GM12878 (cell line): Measurements from ENCODE around the gene HMG20B. TPM values are rescaled to one million over a fixed set of nuclear protein-coding genes. Genes with fewer than 3 reads are reported as not detected.

Experiments used
- ATAC-seq: fragments of 200-7000 bp; cut with Tn5 transposase; 3 replicates; pipeline ENCODE4 v1.9.1; 2020; ENCODE audit warnings: mild to moderate bottlenecking, moderate library complexity
- BruUV-seq: library from RNA; stranded (reverse); fragments of 400-500 nt; replicated peaks from 2 replicates; lab custom pipeline; 2021; lab: Mats Ljungman, UMichigan
- CTCF ChIA-PET: fragments of 300-600 bp; sonication (Branson Sonifier 250); formaldehyde crosslinking; extraction: SDS; loops from one replicate; lab custom pipeline; 2021; ENCODE audit warnings: inconsistent platforms; lab: Yijun Ruan, JAX
- POLR2A ChIA-PET: fragments of 350-600 bp; formaldehyde crosslinking; extraction: SDS; loops from one replicate; lab custom pipeline; 2021; ENCODE audit warnings: inconsistent platforms; lab: Charles Lee
- RAD21 ChIA-PET: fragments of 300-600 bp; sonication (Branson Sonifier 250); formaldehyde crosslinking; loops from one replicate; lab custom pipeline; 2023; ENCODE audit warnings: antibody characterized with exemption; ENCODE audit not compliant: unreplicated experiment; lab: Charles Lee
- SMC1A ChIA-PET: fragments of 300-600 bp; sonication (Branson Sonifier 250); formaldehyde crosslinking; loops from one replicate; lab custom pipeline; 2023; ENCODE audit not compliant: unreplicated experiment, uncharacterized antibody; lab: Charles Lee
- DNase-seq: peaks from one replicate; pipeline ENCODE4 v3.0.0-alpha.2; 2011; ENCODE audit warnings: low read depth, low spot score
- FAIRE-seq: peaks from 3 replicates; lab custom pipeline; 2011; peaks lifted over from hg19 to GRCh38; lab: Jason Lieb, UNC
- H2AFZ ChIP-seq: 2 replicates; pipeline ENCODE4 v1.6.0; 2011; ENCODE audit warnings: low read depth, low read length, control low read depth; ENCODE audit not compliant: control insufficient read depth
- H3K27ac ChIP-seq: 2 replicates; pipeline ENCODE4 v1.5.1; 2011; ENCODE audit warnings: control low read depth; ENCODE audit not compliant: control insufficient read depth, insufficient read depth
- H3K27me3 ChIP-seq, 2 experiments: replicated peaks in 1 of 2; 2 replicates each; pipeline versions ENCODE4 v1.6.0 to v1.6.1; 2011; ENCODE audit warnings: low read length in 1 of 2; ENCODE audit not compliant: control insufficient read depth in 2 of 2, insufficient read depth in 2 of 2
- H3K36me3 ChIP-seq, 2 experiments: 2 replicates each; pipeline ENCODE4 v1.5.1; 2011; ENCODE audit warnings: low read length in 1 of 2; ENCODE audit not compliant: control insufficient read depth in 2 of 2, insufficient read depth in 2 of 2
- H3K4me1 ChIP-seq: 2 replicates; pipeline ENCODE4 v1.6.1; 2011; ENCODE audit warnings: mild to moderate bottlenecking, low read length, moderate library complexity, mixed read lengths; ENCODE audit not compliant: control insufficient read depth, insufficient read depth
- H3K4me2 ChIP-seq: 2 replicates; pipeline ENCODE4 v1.6.0; 2011; ENCODE audit warnings: control low read depth; ENCODE audit not compliant: control insufficient read depth, insufficient read depth
- H3K4me3 ChIP-seq: fragments of 200-600 bp; sonication (generic); 2 replicates; pipeline ENCODE4 v1.5.1; 2016
- H3K79me2 ChIP-seq: 2 replicates; pipeline ENCODE4 v1.6.0; 2011; ENCODE audit warnings: low read length; ENCODE audit not compliant: control insufficient read depth, insufficient read depth
- H3K9ac ChIP-seq: 2 replicates; pipeline ENCODE4 v1.8.0; 2011; ENCODE audit warnings: low read length, control low read depth, mixed read lengths; ENCODE audit not compliant: control insufficient read depth, insufficient read depth
- H3K9me3 ChIP-seq: replicated peaks from 3 replicates; pipeline ENCODE4 v1.5.1; 2011; ENCODE audit warnings: mild to moderate bottlenecking, low read length; ENCODE audit not compliant: control insufficient read depth, insufficient read depth
- H4K20me1 ChIP-seq: 2 replicates; pipeline ENCODE4 v1.6.0; 2011; ENCODE audit not compliant: control insufficient read depth, insufficient read depth
- CEBPB ChIP-seq, 2 experiments: fragments of 150-350 bp in 1 of 2; IDR thresholded peaks; 2 replicates each; pipeline ENCODE4 v1.6.1; 2012 to 2014; ENCODE audit warnings: low read depth in 2 of 2, low read length in 2 of 2, borderline replicate concordance in 1 of 2, inconsistent platforms in 1 of 2
- CHD1 ChIP-seq: IDR thresholded peaks from 2 replicates; pipeline ENCODE4 v1.6.1; 2012; ENCODE audit warnings: low read depth, low read length, improper control_type of control experiment
- GATAD2B ChIP-seq: fragments of 450-650 bp; conservative IDR thresholded peaks from 2 replicates; pipeline ENCODE4 v1.6.1; 2017; ENCODE audit warnings: low read depth, mild to moderate bottlenecking, moderate library complexity
- KLF5 ChIP-seq: fragments of 450-650 bp; IDR thresholded peaks from 2 replicates; pipeline ENCODE4 v1.6.1; 2014; ENCODE audit warnings: mild to moderate bottlenecking; ENCODE audit not compliant: partially characterized antibody
- LARP7 ChIP-seq: fragments of 450-650 bp; IDR thresholded peaks from 2 replicates; pipeline ENCODE4 v1.6.1; 2017; ENCODE audit warnings: mild to moderate bottlenecking
- NRF1 ChIP-seq: conservative IDR thresholded peaks from 2 replicates; pipeline ENCODE4 v1.6.1; 2011; ENCODE audit warnings: mild to moderate bottlenecking, low read depth, low read length, improper control_type of control experiment
- PML ChIP-seq: IDR thresholded peaks from 2 replicates; pipeline ENCODE4 v1.6.1; 2012; ENCODE audit warnings: low read length, inconsistent platforms
- POU2F2 ChIP-seq: IDR thresholded peaks from 3 replicates; pipeline ENCODE4 v1.6.1; 2011; ENCODE audit warnings: low read depth, mild to moderate bottlenecking, low read length, borderline replicate concordance
- SIX5 ChIP-seq: IDR thresholded peaks from 2 replicates; pipeline ENCODE4 v1.6.1; 2011; ENCODE audit warnings: mild to moderate bottlenecking, low read depth, low read length, moderate library complexity; ENCODE audit not compliant: severe bottlenecking
- SRF ChIP-seq, 2 experiments: IDR thresholded peaks; 2 replicates each; pipeline ENCODE4 v1.6.1; 2011; ENCODE audit warnings: low read depth in 2 of 2, low read length in 2 of 2, mild to moderate bottlenecking in 1 of 2, moderate library complexity in 1 of 2
- STAT1 ChIP-seq: fragments of 450-650 bp; conservative IDR thresholded peaks from 2 replicates; pipeline ENCODE4 v1.6.1; 2014; ENCODE audit warnings: antibody characterized with exemption, mild to moderate bottlenecking
- SUZ12 ChIP-seq: fragments of 200-600 bp; sonication (generic); IDR thresholded peaks from one replicate; pipeline ENCODE4 v1.6.1; 2018; ENCODE audit warnings: antibody characterized with exemption, mild to moderate bottlenecking; ENCODE audit not compliant: unreplicated experiment
- TCF12 ChIP-seq: IDR thresholded peaks from 2 replicates; pipeline ENCODE4 v1.6.1; 2011; ENCODE audit warnings: low read depth, mild to moderate bottlenecking, low read length
- TCF3 ChIP-seq: IDR thresholded peaks from 2 replicates; pipeline ENCODE4 v1.6.1; 2012; ENCODE audit warnings: low read depth, mild to moderate bottlenecking, low read length, borderline replicate concordance; ENCODE audit not compliant: insufficient read depth
- WGBS: methylation state at CpG from one replicate; pipeline ENCODE4 v1.1.6; 2016; ENCODE audit warnings: low lambda C conversion rate; ENCODE audit not compliant: insufficient replicate concordance, insufficient coverage; ENCODE audit errors: missing lambda C conversion rate; 5-methylcytosine and 5-hydroxymethylcytosine counted together
- in situ Hi-C: fragments of 300-500 bp; cut with MboI; formaldehyde crosslinking; loops from 9 replicates; pipeline ENCODE4 v1.14.3; 2018; ENCODE audit warnings: mixed read lengths
- intact Hi-C: fragments of 100-400 bp; cut with micrococcal nuclease; formaldehyde crosslinking; loops from one replicate; pipeline ENCODE4 v1.14.2; 2022; ENCODE audit not compliant: unreplicated experiment
- polyA plus RNA-seq, 11 experiments: library from polyadenylated mRNA; depleted of rRNA in 4 of 11; unstranded in 6 of 11; stranded (reverse) in 5 of 11; fragments of >200 nt; fragmentation: Nextera tagmentation in 4 of 11; fragmentation: Illumina TruSeq in 1 of 11; extraction: Ambion mirVana in 4 of 11; extraction: Trizol in 1 of 11; gene quantifications; 1 replicate in 1 of 11; 2 replicates in 10 of 11; pipeline versions ENCODE4 v1.2.1 to v1.2.3, GENCODE V29; 2011 to 2016; ENCODE audit warnings: inconsistent platforms in 2 of 11, missing spikeins in 2 of 11, low read depth in 1 of 11
- total RNA-seq, 4 experiments: library from RNA; depleted of rRNA in 3 of 4; stranded (reverse); fragments of >200 nt in 3 of 4; fragmentation: Illumina TruSeq in 1 of 4; extraction: Trizol in 1 of 4; gene quantifications; 2 replicates each; pipeline versions ENCODE4 v1.2.1 to v1.2.3, GENCODE V29; 2013 to 2021
- TF ChIP-seq, protein P1 (sequence below): fragments of 450-650 bp; IDR thresholded peaks from 2 replicates; pipeline ENCODE4 v1.6.1; 2016; ENCODE audit warnings: mild to moderate bottlenecking
- TF ChIP-seq, protein P2 (sequence below): fragments of 450-650 bp; IDR thresholded peaks from 2 replicates; pipeline ENCODE4 v1.6.1; 2017; ENCODE audit warnings: antibody characterized with exemption, mild to moderate bottlenecking, moderate library complexity
- TF ChIP-seq, protein P3 (sequence below): fragments of 450-650 bp; IDR thresholded peaks from 2 replicates; pipeline ENCODE4 v1.6.1; 2016; ENCODE audit warnings: mild to moderate bottlenecking

Gene HMG20B
- total and polyA plus RNA-seq, 10 of the 15 experiments (the other 5 are each of a cell fraction or from before 2014, with no cell fraction given): 0.37 to 92.7 (median 47.0) TPM

DNA sequence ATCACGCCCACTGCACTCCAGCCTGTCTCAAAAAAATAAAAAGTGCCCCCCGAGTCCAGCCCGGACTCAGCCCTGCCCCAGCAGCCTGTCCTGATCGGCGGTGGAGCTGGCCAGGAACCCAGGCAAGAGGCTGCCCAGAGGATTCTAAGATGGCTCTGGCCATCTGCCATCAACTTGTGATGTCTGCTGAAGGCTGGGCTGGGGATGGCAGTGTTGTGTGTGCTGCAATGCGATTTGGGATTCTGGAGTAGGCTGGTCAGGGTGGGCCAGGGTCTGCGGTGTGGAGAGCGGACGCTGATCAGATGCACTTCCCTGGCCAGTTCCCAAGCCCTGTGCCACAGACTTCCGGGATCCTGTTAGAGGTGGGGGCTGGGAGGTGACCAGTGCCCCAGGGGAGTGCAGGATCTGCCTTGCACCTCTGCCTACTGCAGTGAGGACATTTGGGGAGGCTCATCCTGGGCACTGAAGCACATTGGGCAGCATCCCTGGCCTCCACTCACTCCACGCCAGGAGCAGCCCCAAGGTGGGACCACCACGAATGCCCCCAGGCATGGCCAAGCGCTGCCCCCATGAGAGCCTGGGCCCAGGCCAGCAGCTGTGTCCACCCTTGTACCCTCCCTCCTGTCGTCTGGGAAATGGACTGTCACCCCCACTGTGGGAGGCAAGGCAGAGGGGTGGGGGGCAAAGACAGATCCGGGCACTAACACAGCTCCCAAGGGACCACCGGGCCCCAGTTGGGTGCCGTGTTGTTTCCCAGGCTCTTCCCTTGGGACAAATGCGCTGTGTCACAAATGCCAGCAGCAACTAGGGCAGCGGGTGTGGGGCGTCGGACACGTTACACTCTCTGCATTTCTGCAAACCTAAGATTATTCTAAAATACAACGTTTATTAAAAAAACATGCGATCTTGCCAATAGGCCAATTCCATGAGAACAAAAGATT is 37.3 kb downstream of the HMG20B start:
- CTCF ChIA-PET: interaction anchor here (0.7 to 2.4 kb wide), 3 partner anchors 22 to 65 kb away, joined by 3 to 8 read pairs (median 4); partner anchors contain the start of gene GIPC3
- RAD21 ChIA-PET: no interaction called here
- H3K4me2 ChIP-seq: no peak overlapping the region
- no peak for ATAC-seq
- no peaks in the 10 kb centered on the region for H3K27me3 ChIP-seq
- 76% methylated on average over 24 of the region's 24 CpGs for WGBS
- H3K4me1 ChIP-seq: peaks cover 7% of the 10 kb centered on the region
- no peaks in the 10 kb centered on the region for H3K79me2 ChIP-seq
- in situ Hi-C loops: no loop called here
- no peak overlapping the region for H3K27ac ChIP-seq
- H2AFZ ChIP-seq: no peak overlapping the region
- POLR2A ChIA-PET: no interaction called here
- BruUV-seq: no TSS peak
- H3K9ac ChIP-seq: no peak overlapping the region
- intact Hi-C loops: loop anchor here (5.0 kb wide), 1 partner anchor 38 kb away; the partner anchor contains the start of gene HMG20B
- no peak overlapping the region for H3K4me3 ChIP-seq
- no peak for DNase-seq
- no peaks in the 10 kb centered on the region for H3K9me3 ChIP-seq
- SMC1A ChIA-PET: no interaction called here
- H3K36me3 ChIP-seq: peaks cover 0 to 8% of the 10 kb centered on the region in 2 experiments; a peak in 3 of 4 replicates
- FAIRE-seq: no peak
- no peaks in the 10 kb centered on the region for H4K20me1 ChIP-seq
- no peak for TF ChIP-seq CEBPB (IDR thresholded peaks at IDR 0.05; ENCODE audit: borderline replicate concordance in 1 of 2, low read depth in 2 of 2, low read length in 2 of 2)
- TF ChIP-seq PML: no peak
- no peak for TF ChIP-seq CHD1
- no peak for TF ChIP-seq SIX5
- TF ChIP-seq, protein P1, sequence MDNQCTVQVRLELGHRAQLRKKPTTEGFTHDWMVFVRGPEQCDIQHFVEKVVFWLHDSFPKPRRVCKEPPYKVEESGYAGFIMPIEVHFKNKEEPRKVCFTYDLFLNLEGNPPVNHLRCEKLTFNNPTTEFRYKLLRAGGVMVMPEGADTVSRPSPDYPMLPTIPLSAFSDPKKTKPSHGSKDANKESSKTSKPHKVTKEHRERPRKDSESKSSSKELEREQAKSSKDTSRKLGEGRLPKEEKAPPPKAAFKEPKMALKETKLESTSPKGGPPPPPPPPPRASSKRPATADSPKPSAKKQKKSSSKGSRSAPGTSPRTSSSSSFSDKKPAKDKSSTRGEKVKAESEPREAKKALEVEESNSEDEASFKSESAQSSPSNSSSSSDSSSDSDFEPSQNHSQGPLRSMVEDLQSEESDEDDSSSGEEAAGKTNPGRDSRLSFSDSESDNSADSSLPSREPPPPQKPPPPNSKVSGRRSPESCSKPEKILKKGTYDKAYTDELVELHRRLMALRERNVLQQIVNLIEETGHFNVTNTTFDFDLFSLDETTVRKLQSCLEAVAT: peak; percentile 95
- TF ChIP-seq NRF1: no peak
- TF ChIP-seq KLF5: no peak
- TF ChIP-seq, protein P2, sequence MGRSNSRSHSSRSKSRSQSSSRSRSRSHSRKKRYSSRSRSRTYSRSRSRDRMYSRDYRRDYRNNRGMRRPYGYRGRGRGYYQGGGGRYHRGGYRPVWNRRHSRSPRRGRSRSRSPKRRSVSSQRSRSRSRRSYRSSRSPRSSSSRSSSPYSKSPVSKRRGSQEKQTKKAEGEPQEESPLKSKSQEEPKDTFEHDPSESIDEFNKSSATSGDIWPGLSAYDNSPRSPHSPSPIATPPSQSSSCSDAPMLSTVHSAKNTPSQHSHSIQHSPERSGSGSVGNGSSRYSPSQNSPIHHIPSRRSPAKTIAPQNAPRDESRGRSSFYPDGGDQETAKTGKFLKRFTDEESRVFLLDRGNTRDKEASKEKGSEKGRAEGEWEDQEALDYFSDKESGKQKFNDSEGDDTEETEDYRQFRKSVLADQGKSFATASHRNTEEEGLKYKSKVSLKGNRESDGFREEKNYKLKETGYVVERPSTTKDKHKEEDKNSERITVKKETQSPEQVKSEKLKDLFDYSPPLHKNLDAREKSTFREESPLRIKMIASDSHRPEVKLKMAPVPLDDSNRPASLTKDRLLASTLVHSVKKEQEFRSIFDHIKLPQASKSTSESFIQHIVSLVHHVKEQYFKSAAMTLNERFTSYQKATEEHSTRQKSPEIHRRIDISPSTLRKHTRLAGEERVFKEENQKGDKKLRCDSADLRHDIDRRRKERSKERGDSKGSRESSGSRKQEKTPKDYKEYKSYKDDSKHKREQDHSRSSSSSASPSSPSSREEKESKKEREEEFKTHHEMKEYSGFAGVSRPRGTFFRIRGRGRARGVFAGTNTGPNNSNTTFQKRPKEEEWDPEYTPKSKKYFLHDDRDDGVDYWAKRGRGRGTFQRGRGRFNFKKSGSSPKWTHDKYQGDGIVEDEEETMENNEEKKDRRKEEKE: no peak
- no peak for TF ChIP-seq STAT1
- no peak for TF ChIP-seq TCF12
- no peak for TF ChIP-seq LARP7
- no peak for TF ChIP-seq POU2F2
- TF ChIP-seq GATAD2B: no peak
- no peak for TF ChIP-seq SUZ12
- TF ChIP-seq, protein P3, sequence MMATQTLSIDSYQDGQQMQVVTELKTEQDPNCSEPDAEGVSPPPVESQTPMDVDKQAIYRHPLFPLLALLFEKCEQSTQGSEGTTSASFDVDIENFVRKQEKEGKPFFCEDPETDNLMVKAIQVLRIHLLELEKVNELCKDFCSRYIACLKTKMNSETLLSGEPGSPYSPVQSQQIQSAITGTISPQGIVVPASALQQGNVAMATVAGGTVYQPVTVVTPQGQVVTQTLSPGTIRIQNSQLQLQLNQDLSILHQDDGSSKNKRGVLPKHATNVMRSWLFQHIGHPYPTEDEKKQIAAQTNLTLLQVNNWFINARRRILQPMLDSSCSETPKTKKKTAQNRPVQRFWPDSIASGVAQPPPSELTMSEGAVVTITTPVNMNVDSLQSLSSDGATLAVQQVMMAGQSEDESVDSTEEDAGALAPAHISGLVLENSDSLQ: no peak
- peak in 1 of 2 experiments; percentile 82; a peak in 2 of 4 replicates for TF ChIP-seq SRF (IDR thresholded peaks at IDR 0.05; ENCODE audit: low read depth in 2 of 2, low read length in 2 of 2)
- TF ChIP-seq TCF3: no peak
